Body of pancreas (tissue), 4 donors: ENCODE data around the gene SCRN2.

Experiments
- CTCF ChIP-seq, 7 experiments: fragments of 450-650 bp in 4 of 7; fragments of 200-600 bp in 3 of 7; sonication (generic) in 3 of 7; IDR thresholded peaks; one replicate each; pipeline ENCODE4 v1.5.1; 2016 to 2019; ENCODE audit warnings: antibody characterized with exemption in 7 of 7
- POLR2A ChIP-seq, 3 donors: fragments of 450-650 bp; IDR thresholded peaks; one replicate each; pipeline ENCODE4 v1.6.1; 2016; ENCODE audit warnings: antibody characterized with exemption in 3 of 3, mild to moderate bottlenecking in 2 of 3

DNA sequence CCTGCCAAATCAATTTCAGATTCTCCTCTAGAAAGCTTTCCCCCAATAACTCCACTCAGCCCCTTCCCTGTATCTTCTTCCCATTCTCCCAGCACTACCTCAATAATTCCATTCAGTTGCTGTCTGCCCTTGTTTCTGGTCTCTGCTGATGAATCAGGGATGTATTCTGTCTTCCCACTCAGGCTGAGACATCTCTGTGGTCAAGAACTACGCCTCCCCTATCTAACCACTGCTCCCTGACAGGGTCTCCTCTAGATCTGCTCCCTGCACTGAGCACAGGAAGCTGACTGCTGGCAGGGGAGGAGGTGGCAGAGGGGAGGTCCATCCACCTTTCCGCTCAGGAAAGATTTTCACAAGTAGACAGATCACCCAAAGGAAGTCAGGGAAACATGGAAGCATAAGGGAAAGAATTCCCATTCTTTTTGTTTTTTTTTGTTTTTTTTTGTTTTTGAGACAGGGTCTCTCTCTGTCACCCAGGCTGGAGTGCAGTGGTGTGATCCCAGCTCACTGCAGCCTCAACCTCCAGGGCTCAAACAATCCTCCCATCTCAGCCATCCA lies 38.0 kb upstream of the SCRN2 start:
- TF ChIP-seq CTCF (IDR thresholded peaks at IDR 0.05) (no peak), POLR2A (IDR thresholded peaks at IDR 0.05) (no peak)
